EL (cell line): ENCODE data around the gene PEX5.
"Not testable (repeated sequence)": the region's sequence is repeated elsewhere in the genome, so short reads cannot be mapped to it uniquely, and the experiment has no call there.

ENCODE experiments used
- DNase-seq: peaks from one replicate; pipeline ENCODE4 v3.0.0-alpha.2; 2016

The PEX5 gene

DNA sequence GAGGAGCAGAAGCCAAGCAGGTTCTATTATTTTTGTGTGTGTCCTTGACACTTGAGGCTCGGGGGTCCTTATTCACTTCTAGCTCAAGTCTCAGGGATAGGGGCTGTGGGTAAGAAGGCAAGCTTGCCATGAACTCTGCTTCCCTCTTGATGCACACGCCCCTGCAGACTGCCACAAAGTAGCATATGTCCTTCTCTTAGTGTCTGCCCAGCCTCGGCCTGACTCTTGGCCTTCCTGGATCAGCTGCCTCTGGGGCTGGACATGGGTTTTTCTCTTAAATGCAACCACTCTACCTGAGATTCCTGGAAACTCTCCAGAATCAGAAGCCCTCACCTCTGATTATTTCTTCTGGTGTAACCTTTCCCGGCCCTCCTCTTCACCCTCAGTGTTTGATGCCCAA, 28.2 kb upstream of the PEX5 start:
- no peak for DNase-seq

GRCh38 chr12:7161811-7162210, 27.7 kb upstream of the PEX5 start:
- DNase-seq, result no peak

DNA sequence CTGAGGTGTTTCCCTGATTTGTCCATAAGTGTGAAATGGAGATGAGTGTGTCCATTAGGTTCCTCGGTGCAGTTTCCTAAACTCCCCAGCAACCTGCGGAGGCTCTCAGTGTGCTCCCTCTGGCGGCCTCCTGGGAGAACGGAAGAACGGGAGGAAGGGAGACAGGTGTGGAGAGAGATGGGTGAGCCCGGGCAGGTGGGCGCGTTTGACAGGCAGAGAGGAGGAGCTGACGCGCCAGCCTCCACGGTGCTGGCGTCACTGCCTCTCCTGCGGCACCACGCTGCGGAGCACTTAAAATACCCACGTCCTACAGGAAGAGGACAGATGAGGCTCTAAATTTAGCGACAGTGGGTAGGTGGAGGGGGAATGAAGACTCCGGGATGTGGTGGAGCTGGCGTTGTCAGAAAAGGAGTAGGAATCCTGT, 26.8 kb upstream of the PEX5 start:
- peak; percentile 21 for DNase-seq

GRCh38 chr12:7169951-7170350, 19.5 kb upstream of the PEX5 start:
- no peak for DNase-seq

DNA sequence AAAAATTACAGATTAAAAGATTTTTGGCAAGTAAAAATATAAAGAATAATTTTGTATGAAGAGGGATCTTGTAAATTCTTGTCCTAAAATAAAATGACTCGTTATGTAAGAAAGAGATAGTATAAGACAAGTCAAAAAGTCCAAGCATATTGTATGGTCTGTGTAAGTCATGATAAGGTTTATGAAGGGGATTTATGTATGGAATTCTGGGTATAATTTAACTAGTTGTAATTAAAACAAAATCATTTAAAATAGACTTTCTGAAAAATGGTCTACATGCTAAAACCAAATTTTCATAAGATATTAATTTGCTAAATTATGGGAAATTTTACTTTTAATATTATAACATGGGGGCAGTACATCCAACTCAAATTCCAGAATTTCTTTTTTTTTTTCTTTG, 17.6 kb upstream of the PEX5 start:
- no peak for DNase-seq

DNA sequence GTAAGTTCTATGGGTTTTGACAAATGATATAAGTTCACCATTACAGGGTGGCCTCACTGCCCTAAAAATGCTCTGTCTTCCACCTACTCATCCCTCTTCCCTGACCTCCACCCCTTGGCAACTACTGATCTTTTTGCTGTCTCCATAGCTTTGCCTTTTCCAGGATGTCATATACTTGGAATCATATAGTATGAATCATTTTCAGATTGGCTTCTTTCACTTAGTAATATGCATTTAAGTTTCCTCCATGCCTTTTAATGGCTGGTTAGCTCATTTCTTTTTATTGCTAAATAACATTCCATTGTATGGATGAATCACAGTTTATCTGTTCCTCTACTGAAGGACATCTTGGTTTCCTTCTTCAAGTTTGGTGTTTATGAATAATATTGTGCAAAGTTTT, 14.0 kb upstream of the PEX5 start:
- peak; percentile 70 for DNase-seq

- no peak for DNase-seq
These were observed 12.9 kb upstream of the PEX5 start for GRCh38 chr12:7176595-7176994.

- DNase-seq, result no peak
These were observed 11.0 kb upstream of the PEX5 start for GRCh38 chr12:7178481-7178880.

DNA sequence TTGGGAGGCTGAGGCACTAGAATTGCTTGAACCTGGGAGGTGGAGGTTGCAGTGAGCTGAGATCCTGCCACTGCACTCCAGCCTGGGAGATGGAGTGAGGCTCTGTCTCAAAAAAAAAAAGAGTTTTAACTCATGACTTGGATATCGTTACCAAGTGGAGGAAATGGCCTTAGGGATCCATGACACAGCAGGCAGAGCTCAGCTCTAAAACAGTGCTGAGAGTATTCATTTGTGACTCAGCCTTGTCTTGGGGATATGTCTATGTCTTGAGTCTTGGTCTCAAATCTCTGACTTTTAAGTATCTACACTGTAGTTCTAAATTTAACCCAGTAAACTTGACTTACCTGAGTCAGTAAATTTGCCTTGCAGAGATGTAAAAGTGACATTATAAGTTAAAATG, 8.8 kb upstream of the PEX5 start:
- DNase-seq, result peak; percentile 40

- DNase-seq, result not testable (repeated sequence)
These were observed 3.4 kb upstream of the PEX5 start for GRCh38 chr12:7186058-7186457.

DNA sequence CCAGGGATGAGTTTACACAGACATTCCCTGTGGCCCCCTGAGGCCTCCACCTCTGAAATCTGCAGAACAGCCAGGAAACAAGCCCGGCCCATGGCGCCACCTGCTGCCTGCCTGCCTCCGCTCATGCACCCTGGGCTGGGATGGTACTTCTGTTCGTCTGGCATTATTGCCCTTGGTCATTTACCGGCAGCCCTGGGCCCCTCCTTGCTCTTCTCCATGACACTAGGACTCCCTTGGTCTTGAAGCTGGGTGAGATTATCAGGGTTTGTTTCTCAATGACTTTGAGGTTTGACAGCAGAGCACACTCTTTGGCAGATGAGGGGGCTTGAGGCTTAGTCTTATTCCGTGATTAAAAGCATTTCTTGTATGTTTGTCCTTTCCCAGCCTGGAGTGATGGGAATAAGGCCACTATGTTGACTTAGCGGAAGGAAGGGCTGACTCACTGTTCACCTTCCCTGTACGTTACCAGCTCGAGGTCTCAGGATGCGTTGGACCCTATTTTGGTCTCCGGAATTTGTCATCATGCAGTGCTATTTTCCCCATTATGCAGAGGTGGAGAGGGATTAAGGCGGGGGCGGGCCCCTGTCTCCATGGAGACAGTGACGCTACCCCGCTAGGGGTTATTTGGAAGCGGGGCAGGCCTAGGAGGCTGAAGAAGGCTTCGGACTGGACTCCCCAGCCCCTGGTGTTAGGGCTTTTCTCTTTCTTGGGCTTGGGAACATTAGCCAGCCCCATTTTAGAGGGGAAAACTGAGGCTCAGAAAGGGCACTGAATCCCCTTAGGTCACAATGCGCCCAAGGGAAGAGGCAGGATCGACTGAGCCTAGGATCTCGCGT, 706 bp upstream of the PEX5 start:
- DNase-seq, result peak; percentile 78

DNA sequence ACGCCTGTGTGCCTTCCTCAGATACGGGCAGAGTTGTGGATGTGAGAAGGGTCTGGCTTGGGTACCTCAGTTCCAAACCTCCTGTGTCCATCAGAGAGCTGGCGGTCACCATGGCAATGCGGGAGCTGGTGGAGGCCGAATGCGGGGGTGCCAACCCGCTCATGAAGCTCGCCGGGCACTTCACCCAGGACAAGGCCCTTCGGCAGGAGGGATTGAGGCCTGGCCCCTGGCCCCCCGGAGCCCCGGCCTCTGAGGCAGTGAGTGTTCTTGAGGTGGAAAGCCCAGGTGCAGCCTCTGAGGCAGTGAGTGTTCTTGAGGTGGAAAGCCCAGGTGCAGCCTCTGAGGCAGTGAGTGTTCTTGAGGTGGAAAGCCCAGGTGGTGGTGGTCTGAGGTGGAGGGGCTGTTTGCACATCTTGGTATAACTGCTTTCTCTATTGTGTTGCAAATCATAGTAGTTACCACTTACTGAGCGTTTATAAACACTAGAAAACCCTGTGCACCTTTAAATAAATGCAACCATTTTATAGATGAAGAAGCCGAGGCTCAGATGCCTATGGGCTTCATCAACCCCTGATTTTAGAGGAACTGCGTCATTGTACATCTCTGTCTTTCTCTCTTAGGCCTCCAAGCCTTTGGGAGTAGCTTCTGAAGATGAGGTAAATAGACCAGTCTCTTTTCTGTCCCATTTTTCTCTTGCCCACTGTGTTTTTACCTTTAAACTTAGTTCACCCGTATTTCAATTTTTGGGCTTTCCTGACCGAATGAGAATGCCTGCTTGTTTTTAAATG, 976 bp downstream of the PEX5 start:
- DNase-seq, result peak; percentile 30

DNA sequence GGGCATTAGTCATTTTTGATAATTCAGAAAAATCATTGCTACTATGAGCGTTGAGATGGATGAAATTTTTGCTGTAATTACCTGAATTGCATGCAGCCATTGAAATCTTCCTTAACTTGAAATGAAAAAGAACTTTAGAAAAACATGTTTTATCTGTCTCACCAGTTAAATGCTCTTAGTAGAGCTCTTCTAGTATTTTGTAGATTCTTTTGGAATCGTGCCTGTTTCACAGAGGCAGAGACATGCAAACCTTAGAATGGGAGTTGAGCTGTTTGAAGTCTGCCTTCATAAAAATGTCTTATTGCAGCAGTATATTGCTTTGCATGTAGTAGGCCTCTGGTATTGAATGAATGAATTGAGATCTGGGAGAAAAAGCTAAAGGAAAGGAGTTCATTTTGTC, 4.2 kb downstream of the PEX5 start:
- no peak for DNase-seq

- DNase-seq, result no peak
These were observed 8.4 kb downstream of the PEX5 start for GRCh38 chr12:7197841-7198240.

- DNase-seq, result no peak
These were observed 13.6 kb downstream of the PEX5 start for GRCh38 chr12:7203109-7203508.

DNA sequence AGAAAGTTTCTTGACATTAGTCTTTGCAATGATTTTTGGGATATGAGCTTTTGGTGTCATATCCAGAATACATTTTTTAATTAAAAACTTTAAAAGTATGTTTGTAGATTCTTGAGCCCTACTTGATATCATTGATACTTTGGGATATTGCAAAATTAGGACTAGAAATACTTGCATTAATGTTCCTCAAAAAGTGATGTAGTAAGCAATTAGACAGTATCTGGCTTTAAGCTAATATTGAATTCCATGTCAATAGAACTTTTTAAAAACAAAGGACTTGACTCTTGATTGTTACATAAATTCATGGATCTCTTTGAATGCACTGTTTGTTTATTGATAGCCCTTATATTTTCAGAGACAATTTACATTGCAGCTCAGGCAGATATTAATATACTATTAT, 15.6 kb downstream of the PEX5 start:
- DNase-seq, result no peak

DNA sequence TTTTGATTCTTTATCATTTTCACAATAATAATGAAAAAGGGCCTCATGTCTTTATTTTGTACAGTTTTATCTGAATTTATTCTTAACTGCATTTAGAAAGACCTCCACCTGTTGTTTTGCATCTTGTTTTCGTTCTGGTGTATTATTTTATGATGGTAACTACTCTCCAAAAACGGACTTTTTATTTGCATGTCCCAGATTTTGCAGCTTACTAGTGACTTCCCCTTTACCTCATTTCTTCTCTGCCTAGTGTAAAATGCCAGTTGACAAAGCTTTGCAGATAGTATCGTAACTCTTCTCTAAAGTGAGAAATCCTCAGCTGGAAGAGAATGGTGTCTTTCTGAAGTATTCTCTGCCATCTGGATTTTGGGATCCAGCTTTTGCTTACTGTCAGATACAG, 17.2 kb downstream of the PEX5 start:
- no peak for DNase-seq

DNA sequence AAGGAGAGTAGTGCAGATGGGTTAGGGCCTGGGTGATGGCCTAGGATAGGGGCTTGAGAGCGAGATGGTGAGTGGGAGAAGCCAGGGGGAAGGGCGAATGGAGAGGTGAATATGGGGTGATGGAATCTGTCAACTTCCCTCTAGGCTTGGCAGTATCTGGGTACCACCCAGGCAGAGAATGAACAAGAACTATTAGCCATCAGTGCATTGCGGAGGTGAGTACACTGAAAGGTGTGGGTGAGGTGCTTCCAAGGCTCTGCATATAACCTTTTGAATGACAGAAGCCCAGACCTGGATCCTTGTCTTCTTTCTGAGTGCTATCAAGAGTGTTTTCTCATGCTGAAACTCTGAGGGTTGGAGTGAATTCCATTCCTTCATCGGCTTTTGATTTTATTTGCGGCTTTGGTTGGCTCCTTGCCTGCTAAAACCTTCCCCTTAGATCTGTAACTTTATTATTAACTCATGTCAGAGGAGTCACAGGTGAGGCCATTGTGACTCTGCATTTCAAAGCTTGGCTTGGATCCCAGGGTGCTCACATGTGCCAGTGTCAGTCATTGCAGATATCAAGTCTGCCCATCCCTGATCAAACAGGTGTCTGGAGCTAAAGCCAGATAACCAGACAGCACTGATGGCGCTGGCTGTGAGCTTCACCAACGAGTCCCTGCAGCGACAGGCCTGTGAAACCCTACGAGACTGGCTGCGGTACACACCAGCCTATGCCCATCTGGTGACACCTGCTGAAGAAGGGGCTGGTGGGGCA, 18.6 kb downstream of the PEX5 start:
- no peak for DNase-seq

DNA sequence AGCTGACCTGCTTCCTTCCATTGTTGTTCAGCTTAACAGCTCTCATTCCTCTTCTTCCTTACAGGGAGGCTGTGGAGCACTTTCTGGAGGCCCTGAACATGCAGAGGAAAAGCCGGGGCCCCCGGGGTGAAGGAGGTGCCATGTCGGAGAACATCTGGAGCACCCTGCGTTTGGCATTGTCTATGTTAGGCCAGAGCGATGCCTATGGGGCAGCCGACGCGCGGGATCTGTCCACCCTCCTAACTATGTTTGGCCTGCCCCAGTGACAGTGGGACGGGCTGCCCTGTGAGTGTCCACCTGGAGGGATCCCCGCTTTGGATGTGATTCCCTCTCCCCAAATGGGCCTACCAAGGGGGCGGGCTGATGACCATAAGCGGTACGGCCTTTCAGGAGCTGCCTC, 20.5 kb downstream of the PEX5 start:
- DNase-seq, result no peak

DNA sequence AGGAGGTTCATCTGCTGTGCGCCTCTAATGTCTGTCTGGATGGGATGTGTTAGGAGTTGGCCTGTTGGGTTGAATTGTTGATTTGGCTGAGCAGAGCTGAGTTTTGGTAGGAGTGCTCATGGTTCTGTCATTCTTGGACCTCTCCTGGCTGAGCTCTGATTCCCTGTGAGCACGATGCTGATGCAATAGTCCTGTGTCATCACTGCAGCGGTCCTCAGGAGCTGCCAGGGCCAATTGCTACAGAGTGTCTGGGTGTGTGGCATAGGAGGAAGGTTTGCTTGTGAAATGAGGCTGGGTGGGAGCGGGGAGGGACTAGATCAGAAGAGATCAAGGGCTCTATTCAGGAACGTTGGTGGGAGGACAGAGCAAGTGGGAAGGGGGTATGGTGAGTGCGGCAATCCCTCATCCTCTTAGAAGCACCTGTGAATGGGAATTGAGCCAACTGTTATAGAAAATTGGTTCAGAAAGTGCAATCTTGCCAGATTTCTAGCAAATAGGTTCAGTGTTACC, 21.2 kb downstream of the PEX5 start:
- no peak for DNase-seq

DNA sequence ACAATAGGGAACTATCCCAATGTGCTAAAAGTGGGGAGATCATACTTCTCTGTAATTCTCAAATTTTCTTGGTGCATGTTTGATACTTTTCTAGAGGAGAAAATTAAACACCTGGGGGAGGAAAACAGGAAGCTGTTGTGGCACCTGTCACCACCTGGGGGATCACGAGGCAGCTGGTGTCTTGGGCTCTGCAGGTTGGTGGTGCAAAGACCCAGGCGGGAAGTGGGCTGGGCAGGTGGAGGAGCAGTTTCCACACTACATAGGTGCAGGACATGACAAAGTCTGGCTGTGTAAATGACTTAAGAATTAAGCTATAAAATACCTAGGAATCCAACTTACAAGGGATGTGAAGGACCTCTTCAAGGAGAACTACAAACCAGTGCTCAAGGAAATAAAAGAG, 23.2 kb downstream of the PEX5 start:
- DNase-seq, result no peak

GRCh38 chr12:7213745-7214144, 24.3 kb downstream of the PEX5 start:
- not testable (repeated sequence) for DNase-seq

GRCh38 chr12:7217475-7218069, 28.1 kb downstream of the PEX5 start:
- DNase-seq, result no peak
